ENCODE measurements around the gene MED29.
A peak's percentile ranks its signal among the peaks of the same experiment; 100 is the strongest.

MED29 gene

GRCh38 chr19:39433480-39434079, 42.4 kb downstream of the MED29 start:
- DNase-seq: no peak

GRCh38 chr19:39434123-39435076, 43.2 kb downstream of the MED29 start:
- no peak for DNase-seq

GRCh38 chr19:39435499-39436349, 44.5 kb downstream of the MED29 start, which contains the start of gene RPS16:
RPS16 (minus strand) TSS chr19:39435949; CDS start chr19:39435895, 54 bp downstream.
- DNase-seq: peak; percentile 99

- no peak for DNase-seq
Observed at GRCh38 chr19:39436350-39436716, 45.2 kb downstream of the MED29 start.

- no peak for DNase-seq
Observed at GRCh38 chr19:39438270-39438934, 47.2 kb downstream of the MED29 start.

- DNase-seq: no peak
Observed at GRCh38 chr19:39444598-39445195, 53.5 kb downstream of the MED29 start.

- DNase-seq: peak; percentile 96
Observed at GRCh38 chr19:39445196-39446111, 54.3 kb downstream of the MED29 start, which contains the start of gene SUPT5H. SUPT5H (plus strand) TSS chr19:39445582; CDS start chr19:39445891, 309 bp downstream.

GRCh38 chr19:39446365-39447084, 55.3 kb downstream of the MED29 start:
- DNase-seq: no peak

GRCh38 chr19:39448271-39448670, 57.1 kb downstream of the MED29 start:
- DNase-seq: no peak

GRCh38 chr19:39449116-39449797, 58.1 kb downstream of the MED29 start:
- DNase-seq: no peak

Data from activated T-cell treated with anti-CD3 and anti-CD28 coated beads for 4 hours (primary cell).